Loucy (cell line): Measurements from ENCODE around the gene SST.

Experiments used
- EZH2phosphoT487 ChIP-seq: fragments of 200-600 bp; IDR thresholded peaks from 2 replicates; pipeline ENCODE4 v1.6.1; 2018; ENCODE audit warnings: antibody characterized with exemption, mild to moderate bottlenecking, moderate library complexity, borderline replicate concordance
- TF ChIP-seq, protein P1 (sequence below): fragments of 200-600 bp; sonication (generic); conservative IDR thresholded peaks from 2 replicates; pipeline ENCODE4 v1.5.1; 2014; ENCODE audit warnings: mild to moderate bottlenecking, antibody characterized with exemption, low read length

DNA sequence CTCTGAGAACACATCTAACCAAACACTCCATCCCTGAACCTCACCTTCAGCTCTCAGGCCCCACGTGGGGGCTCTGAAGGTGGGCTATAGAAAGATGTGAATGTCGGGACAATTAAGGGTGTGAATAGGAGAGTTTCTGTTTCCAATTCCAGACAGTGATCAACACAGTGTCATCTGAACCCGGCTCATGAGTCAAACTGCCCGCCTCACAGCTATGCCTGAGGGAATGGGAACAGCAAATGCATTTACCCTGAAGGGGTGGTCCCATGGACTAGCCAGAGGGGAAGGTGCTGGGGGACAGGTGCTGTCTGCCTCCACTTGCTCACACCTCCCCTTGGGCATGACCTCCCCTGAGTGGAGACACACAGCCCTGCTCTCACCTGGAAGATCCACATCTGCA lies 25.8 kb upstream of the SST start:
- TF ChIP-seq, protein P1, sequence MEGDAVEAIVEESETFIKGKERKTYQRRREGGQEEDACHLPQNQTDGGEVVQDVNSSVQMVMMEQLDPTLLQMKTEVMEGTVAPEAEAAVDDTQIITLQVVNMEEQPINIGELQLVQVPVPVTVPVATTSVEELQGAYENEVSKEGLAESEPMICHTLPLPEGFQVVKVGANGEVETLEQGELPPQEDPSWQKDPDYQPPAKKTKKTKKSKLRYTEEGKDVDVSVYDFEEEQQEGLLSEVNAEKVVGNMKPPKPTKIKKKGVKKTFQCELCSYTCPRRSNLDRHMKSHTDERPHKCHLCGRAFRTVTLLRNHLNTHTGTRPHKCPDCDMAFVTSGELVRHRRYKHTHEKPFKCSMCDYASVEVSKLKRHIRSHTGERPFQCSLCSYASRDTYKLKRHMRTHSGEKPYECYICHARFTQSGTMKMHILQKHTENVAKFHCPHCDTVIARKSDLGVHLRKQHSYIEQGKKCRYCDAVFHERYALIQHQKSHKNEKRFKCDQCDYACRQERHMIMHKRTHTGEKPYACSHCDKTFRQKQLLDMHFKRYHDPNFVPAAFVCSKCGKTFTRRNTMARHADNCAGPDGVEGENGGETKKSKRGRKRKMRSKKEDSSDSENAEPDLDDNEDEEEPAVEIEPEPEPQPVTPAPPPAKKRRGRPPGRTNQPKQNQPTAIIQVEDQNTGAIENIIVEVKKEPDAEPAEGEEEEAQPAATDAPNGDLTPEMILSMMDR = no peak
- no peak for TF ChIP-seq EZH2phosphoT487
